NCI-H1694 treated with DMSO at 0.1 percent for 48 hours (cell line): ENCODE results near the gene UNKL.

Experiments used
- DNase-seq: peaks from one replicate; lab custom pipeline; 2025; lab: John Stamatoyannopoulos, UW

The UNKL gene

GRCh38 chr16:1401061-1401757 lies 13.3 kb downstream of the UNKL start:
- no peak for DNase-seq

- no peak for DNase-seq
Measured at GRCh38 chr16:1398826-1399581, 15.5 kb downstream of the UNKL start.

- no peak for DNase-seq
Measured at GRCh38 chr16:1398351-1398750, 16.2 kb downstream of the UNKL start.

DNA sequence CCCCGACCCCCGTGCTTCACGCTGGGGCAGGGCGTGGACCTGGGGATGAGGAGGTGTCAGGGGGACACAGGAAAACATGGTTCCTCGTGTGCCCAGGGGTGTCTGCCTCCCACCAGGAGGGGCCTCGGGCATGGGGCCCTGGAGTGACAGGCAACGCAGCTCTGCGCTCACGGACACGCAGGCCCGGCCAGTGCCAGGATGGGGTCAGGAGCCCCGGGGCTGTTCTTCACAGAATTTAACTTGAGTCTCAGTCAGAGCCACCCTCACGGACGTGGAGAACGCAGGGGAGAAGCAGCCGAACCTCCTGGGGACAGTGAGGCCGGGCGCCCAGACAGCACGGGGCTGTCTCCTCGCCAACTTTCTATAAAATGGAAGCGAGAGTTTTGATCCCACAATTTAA lies 16.7 kb downstream of the UNKL start:
- DNase-seq: no peak

DNA sequence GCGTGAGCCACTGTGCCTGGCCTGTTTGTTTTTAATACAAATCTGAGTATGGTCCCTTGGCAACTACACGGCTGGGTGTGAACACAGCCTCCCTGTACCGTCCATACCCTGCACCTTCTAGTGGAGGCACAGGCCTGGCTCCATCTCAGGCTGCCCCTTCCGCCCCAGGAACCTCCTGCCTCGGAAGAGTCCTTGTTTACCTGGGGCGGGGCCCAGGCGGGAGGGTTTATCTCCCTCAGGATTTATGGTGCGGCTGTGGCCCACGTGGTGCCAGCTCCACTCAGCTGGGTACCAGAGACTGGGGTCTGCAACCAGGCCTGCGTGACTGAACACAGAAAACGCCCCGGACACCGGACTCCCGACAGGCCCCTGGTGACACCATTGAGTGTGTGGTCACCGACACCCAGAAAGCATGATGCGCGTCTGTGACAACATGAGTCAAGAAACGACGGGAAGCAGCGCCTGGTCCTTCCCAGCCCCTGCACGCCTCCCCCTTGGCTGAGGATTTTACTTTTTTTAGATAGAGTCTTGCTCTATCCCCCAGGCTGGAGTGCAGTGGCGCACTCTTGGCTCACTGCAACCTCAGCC lies 19.0 kb downstream of the UNKL start:
- DNase-seq: no peak

DNA sequence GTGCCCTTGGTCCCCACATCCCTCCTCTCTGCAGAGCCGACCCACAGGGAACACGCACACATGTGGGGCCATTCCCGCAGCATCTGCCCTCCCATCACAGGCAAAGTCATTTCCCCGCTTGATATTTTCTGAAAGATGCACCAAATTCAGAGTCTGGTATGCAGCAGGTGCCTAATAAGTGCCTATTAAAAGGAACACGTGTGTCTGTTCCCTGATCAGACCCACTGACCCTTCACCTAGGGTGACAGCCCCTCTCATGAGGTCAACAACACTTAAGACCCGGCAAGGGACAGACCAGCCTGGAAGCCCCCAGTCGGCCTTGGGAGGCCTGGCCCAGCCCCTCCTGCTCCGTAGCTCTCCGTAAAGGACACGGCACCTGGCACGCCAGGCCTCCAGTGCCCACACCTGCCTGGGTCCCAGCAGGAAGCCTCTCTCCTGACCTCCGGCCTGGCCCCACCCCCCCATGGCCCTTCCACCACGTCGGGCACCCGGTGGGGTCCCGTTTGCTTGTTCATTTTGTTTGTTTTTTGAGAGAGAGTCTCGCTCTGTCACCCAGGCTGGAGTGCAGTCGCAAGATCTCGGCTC lies 20.0 kb downstream of the UNKL start:
- no peak for DNase-seq

DNA sequence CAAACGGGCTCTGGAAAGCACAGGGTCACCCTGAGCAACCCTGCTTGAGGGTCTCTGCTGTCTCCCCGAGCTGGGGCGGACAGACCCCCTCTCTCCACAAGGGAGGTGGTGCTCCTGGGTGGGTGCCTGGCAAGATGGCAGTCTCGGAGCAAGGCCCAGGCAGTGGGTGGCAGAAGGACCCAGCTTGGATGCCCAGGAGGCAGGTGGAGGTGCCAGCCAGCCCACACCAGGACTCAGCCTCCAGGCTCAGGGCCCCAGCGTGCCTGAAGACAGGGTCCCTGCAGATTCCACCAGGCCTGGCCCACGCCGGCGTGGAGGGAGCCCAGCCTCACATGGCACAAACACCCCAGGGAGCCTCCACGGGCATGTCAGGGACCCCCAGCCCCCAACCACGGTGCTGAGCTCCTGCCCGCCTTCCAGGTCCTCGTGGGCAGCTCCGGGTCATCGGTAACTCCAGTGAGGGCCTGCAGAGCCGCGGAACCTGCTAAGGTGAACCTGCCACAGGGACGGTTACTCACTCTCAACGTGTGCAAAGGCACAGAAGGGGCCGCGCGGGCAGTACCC lies 20.8 kb downstream of the UNKL start:
- no peak for DNase-seq

GRCh38 chr16:1392826-1393225 lies 21.7 kb downstream of the UNKL start:
- no peak for DNase-seq

- DNase-seq: no peak
Measured at GRCh38 chr16:1390239-1390779, 24.2 kb downstream of the UNKL start.

DNA sequence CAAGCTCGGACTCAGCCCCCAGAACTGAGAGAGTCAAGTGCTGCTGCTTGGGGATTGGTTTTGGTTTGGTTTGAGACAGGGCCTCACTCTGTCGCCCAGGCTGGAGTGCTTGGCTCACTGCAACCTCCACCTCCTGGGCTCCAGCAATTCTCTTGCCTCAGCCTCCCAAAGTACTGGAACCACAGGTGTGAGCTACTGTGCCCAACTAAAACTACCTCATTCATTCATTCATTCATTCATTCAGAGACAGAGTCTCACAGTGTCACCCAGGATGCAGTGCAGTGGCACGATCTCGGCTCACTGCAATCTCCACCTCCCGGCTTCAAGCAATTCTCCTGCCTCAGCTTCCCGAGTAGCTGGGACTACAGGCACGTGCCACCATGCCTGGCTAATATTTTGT lies 24.7 kb downstream of the UNKL start:
- DNase-seq: no peak

GRCh38 chr16:1387331-1387730 lies 27.2 kb downstream of the UNKL start:
- DNase-seq: no peak

DNA sequence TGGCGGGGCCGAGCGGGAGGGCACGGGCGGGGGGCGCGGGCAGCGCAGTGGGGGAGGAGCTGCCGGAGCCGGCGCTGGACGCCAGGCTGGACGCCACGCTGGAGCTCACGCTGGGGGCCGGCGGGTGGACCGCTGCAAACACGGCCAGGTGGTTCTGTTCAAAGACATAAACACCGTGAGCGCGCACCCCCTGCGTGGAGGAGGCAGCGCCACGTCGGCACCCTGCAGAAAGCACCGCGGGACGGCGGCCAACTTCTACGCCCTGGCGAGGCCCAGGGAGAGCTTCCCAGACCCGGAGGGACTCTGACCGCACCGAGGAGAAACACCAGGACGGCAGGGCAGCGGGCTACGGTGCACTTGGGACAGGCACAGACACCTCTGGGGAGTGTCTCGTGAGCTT lies 29.3 kb downstream of the UNKL start:
- no peak for DNase-seq

DNA sequence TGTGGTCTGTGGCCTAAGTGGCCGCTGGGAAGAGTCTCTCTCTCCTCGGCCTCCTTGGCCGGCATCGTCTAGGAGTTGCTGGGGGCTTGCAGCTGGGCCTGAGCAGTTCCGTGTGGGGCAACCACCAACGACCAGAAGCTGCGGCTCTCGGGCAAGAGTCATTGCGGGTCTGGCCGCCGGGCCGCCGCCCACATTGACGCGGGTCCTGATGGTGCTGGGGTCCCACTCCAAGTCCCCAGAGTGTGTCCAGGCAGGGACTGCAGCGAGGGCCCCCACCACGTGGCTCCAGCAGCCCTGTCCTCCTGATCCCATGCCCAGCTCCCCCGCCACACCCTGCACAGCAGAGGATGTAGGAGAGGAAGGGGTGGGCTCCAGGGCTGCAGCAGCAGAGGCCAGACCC lies 30.9 kb downstream of the UNKL start:
- DNase-seq: no peak

- DNase-seq: no peak
Measured at GRCh38 chr16:1381612-1382406, 32.7 kb downstream of the UNKL start.

GRCh38 chr16:1380195-1380594 lies 34.3 kb downstream of the UNKL start:
- DNase-seq: no peak

- DNase-seq: no peak
Measured at GRCh38 chr16:1379304-1380076, 35.0 kb downstream of the UNKL start.

- DNase-seq: no peak
Measured at GRCh38 chr16:1378804-1379303, 35.6 kb downstream of the UNKL start.

- DNase-seq: no peak
Measured at GRCh38 chr16:1378087-1378803, 36.3 kb downstream of the UNKL start.

DNA sequence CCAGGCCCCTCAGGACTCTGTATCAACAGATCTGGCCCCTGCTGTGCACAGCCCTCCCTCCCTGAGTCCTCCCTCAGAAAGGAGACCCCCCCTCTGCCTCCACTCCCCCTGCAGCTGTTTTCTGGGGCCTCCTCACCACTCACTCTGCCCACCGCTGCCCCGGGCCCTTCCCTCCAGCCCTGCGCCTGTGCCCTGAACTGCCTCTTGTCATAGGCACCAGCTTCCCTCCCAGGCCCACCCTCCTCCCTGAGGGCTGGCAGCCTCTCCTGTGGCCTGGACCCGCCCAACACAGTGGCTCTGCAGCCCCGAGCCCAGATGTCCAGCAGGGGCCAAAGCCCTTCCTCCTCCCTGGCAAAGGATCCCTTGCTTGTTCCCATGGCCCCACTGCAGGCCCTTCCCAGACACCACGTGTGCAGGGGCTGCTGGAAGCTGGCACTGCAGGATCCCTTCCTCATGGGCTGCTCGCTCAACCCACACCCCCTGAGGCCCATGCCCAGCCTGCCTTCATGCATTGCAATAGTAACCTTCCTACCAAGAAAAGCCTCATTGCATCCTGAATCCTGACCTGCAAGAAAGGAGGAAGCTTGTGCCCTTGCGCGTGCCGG lies 37.0 kb downstream of the UNKL start:
- DNase-seq: no peak
